ENCODE data around the gene FYB1. TPM values are rescaled to one million over a fixed set of nuclear protein-coding genes. Genes with fewer than 3 reads are reported as not detected.

Gene FYB1
- total RNA-seq, 1 experiment from 2014 or later: 10.5 TPM

- TF ChIP-seq CTCF (conservative IDR thresholded peaks at IDR 0.05): no peak
- TF ChIP-seq EZH2 (IDR thresholded peaks at IDR 0.05; ENCODE audit: low read depth): no peak
- intact Hi-C loops (cut with micrococcal nuclease; ENCODE audit: unreplicated experiment): loop anchor here (5.0 kb wide), 1 partner anchor 507 kb away; no protein-coding TSS in a partner anchor
- Histone ChIP-seq H3K4me2 (no peak overlapping the region), H3K9me2 (ENCODE audit: insufficient read depth) (no peaks in the 10 kb centered on the region), H4K20me1 (ENCODE audit: insufficient read depth) (no peaks in the 10 kb centered on the region), H3K4me3 (no peak overlapping the region), H3K27me3 (ENCODE audit: insufficient read depth, low read depth) (no peaks in the 10 kb centered on the region), H3K36me3 (ENCODE audit: low read depth) (no peaks in the 10 kb centered on the region), H3F3A (ENCODE audit: insufficient read depth, low read depth) (peaks cover 40% of the 10 kb centered on the region), H3K79me2 (ENCODE audit: low read depth) (no peaks in the 10 kb centered on the region), H3K27ac (peak overlapping the region; percentile 98; the same call in 1 of the 2 replicates), H3K4me1 (replicated peaks; ENCODE audit: insufficient read depth) (peaks cover 51% of the 10 kb centered on the region), H3K9me3 (ENCODE audit: insufficient read depth, low read depth) (no peaks in the 10 kb centered on the region), H2AFZ (no peak overlapping the region)
- ChIA-PET CTCF (interaction anchor here (0.9 kb wide), 1 partner anchor 113 kb away, joined by 4 read pairs; no protein-coding TSS in a partner anchor), POLR2A (ENCODE audit: unreplicated experiment) (no interaction called here)
- no peak for DNase-seq
- BruUV-seq (replicated peaks): no TSS peak
These were observed 115.1 kb downstream of the FYB1 start for GRCh38 chr5:39104221-39104620.

GRCh38 chr5:39102684-39103155, 116.6 kb downstream of the FYB1 start:
- BruUV-seq (replicated peaks): no TSS peak
- no peaks in the 10 kb centered on the region for H3K79me2 ChIP-seq (ENCODE audit: low read depth)
- DNase-seq: no peak
- TF ChIP-seq CTCF (conservative IDR thresholded peaks at IDR 0.05) (no peak), EZH2 (IDR thresholded peaks at IDR 0.05; ENCODE audit: low read depth) (no peak)
- H4K20me1 ChIP-seq (ENCODE audit: insufficient read depth): no peaks in the 10 kb centered on the region
- peaks cover 43% of the 10 kb centered on the region for H3F3A ChIP-seq (ENCODE audit: insufficient read depth, low read depth)
- intact Hi-C loops (cut with micrococcal nuclease; ENCODE audit: unreplicated experiment): loop anchor here (5.0 kb wide), 1 partner anchor 505 kb away; no protein-coding TSS in a partner anchor
- H3K9me3 ChIP-seq (ENCODE audit: insufficient read depth, low read depth): no peaks in the 10 kb centered on the region
- no peaks in the 10 kb centered on the region for H3K27me3 ChIP-seq (ENCODE audit: insufficient read depth, low read depth)
- H3K36me3 ChIP-seq (ENCODE audit: low read depth): no peaks in the 10 kb centered on the region
- H3K4me1 ChIP-seq (replicated peaks; ENCODE audit: insufficient read depth): peaks cover 60% of the 10 kb centered on the region
- H3K9me2 ChIP-seq (ENCODE audit: insufficient read depth): no peaks in the 10 kb centered on the region
- ChIA-PET CTCF (interaction anchor here (1.0 kb wide), 1 partner anchor 26 kb away, joined by 3 read pairs; no protein-coding TSS in a partner anchor), POLR2A (ENCODE audit: unreplicated experiment) (no interaction called here)
- no peak overlapping the region for H2AFZ ChIP-seq
- H3K4me2 ChIP-seq: peak overlapping the region; percentile 77
- H3K27ac ChIP-seq: peak overlapping the region; percentile 98
- H3K4me3 ChIP-seq: peak overlapping the region; percentile 3; the same call in 1 of the 2 replicates

- H3K27ac ChIP-seq: peak overlapping the region; percentile 98
- ChIA-PET POLR2A (ENCODE audit: unreplicated experiment) (interaction anchor here (0.5 to 0.7 kb wide), 5 partner anchors 12 to 1734 kb away, joined by 3 to 7 read pairs (median 5); partner anchors contain the start of gene RPL37), CTCF (interaction anchor here (0.6 to 1.2 kb wide), 2 partner anchors 20 to 279 kb away, joined by 5 to 22 read pairs; no protein-coding TSS in a partner anchor)
- no peaks in the 10 kb centered on the region for H4K20me1 ChIP-seq (ENCODE audit: insufficient read depth)
- H2AFZ ChIP-seq: peak overlapping the region; percentile 32; the same call in 1 of the 2 replicates
- BruUV-seq (replicated peaks): TSS peak; percentile 91
- peak overlapping the region; percentile 78 for H3K4me2 ChIP-seq
- H3K4me1 ChIP-seq (replicated peaks; ENCODE audit: insufficient read depth): peaks cover 60% of the 10 kb centered on the region
- no peaks in the 10 kb centered on the region for H3K9me2 ChIP-seq (ENCODE audit: insufficient read depth)
- no peaks in the 10 kb centered on the region for H3K36me3 ChIP-seq (ENCODE audit: low read depth)
- no peaks in the 10 kb centered on the region for H3K9me3 ChIP-seq (ENCODE audit: insufficient read depth, low read depth)
- intact Hi-C loops (cut with micrococcal nuclease; ENCODE audit: unreplicated experiment): loop anchor here (1.0 to 5.0 kb wide), 6 partner anchors 9 to 504 kb away; no protein-coding TSS in a partner anchor
- H3K4me3 ChIP-seq: peak overlapping the region; percentile 41; the same call in 1 of the 2 replicates
- H3F3A ChIP-seq (ENCODE audit: insufficient read depth, low read depth): peaks cover 43% of the 10 kb centered on the region
- no peaks in the 10 kb centered on the region for H3K79me2 ChIP-seq (ENCODE audit: low read depth)
- no peak for TF ChIP-seq EZH2 (IDR thresholded peaks at IDR 0.05; ENCODE audit: low read depth)
- TF ChIP-seq CTCF (conservative IDR thresholded peaks at IDR 0.05): no peak
- peak; percentile 96 to 100 for DNase-seq
- H3K27me3 ChIP-seq (ENCODE audit: insufficient read depth, low read depth): no peaks in the 10 kb centered on the region
These were observed 118.4 kb downstream of the FYB1 start for GRCh38 chr5:39100851-39101396.
